Measurements from ENCODE around the gene CCR6.
"Not testable (repeated sequence)": the region's sequence is repeated elsewhere in the genome, so short reads cannot be mapped to it uniquely, and the experiment has no call there.

CCR6 gene

DNA sequence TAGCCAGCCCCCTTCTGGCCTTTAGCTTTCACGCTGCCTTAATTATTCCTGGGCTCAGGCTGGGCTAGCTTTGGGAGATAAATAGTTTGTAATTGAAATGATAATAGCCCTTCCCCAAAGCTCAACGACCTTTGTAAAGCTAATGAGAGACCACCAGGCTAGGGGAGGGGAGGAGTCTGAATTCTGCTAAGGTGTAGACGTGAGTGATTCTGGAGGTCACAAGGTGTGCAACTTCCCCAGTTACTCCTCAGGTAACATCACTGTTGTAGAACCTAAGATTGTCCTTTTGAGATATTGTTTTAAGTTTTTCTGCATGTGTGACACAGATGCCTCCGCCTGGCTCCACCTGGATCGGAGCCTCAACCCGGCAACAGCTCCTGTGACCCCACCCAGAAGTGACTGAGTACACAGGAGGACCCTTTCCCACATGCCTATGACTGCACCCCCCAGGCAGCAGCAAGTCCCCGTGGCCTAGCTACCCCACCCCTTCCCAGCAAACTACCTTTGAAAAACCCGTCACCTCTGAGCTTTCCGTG lies 40.6 kb downstream of the CCR6 start:
- DNase-seq (ENCODE audit: low read depth in 1 of 2, low spot score in 1 of 2) = no peak
- H3K27me3 ChIP-seq (ENCODE audit: insufficient read depth, poor library complexity, severe bottlenecking) = peaks cover 7% of the 10 kb centered on the region
- H3K27ac ChIP-seq (replicated peaks) = no peak overlapping the region
- H3K4me3 ChIP-seq (replicated peaks; ENCODE audit: insufficient read depth, low read length) = no peak overlapping the region
- TF ChIP-seq GABPA (IDR thresholded peaks at IDR 0.05; ENCODE audit: low read depth) (no peak), POLR2AphosphoS5 (IDR thresholded peaks at IDR 0.05; ENCODE audit: low read depth) (no peak), SPI1 (IDR thresholded peaks at IDR 0.05; ENCODE audit: borderline replicate concordance, low read depth) (no peak)
- TF ChIP-seq, protein P1, sequence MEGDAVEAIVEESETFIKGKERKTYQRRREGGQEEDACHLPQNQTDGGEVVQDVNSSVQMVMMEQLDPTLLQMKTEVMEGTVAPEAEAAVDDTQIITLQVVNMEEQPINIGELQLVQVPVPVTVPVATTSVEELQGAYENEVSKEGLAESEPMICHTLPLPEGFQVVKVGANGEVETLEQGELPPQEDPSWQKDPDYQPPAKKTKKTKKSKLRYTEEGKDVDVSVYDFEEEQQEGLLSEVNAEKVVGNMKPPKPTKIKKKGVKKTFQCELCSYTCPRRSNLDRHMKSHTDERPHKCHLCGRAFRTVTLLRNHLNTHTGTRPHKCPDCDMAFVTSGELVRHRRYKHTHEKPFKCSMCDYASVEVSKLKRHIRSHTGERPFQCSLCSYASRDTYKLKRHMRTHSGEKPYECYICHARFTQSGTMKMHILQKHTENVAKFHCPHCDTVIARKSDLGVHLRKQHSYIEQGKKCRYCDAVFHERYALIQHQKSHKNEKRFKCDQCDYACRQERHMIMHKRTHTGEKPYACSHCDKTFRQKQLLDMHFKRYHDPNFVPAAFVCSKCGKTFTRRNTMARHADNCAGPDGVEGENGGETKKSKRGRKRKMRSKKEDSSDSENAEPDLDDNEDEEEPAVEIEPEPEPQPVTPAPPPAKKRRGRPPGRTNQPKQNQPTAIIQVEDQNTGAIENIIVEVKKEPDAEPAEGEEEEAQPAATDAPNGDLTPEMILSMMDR (IDR thresholded peaks at IDR 0.05; ENCODE audit: insufficient read depth, low read length) = no peak
- TF ChIP-seq, protein P2, sequence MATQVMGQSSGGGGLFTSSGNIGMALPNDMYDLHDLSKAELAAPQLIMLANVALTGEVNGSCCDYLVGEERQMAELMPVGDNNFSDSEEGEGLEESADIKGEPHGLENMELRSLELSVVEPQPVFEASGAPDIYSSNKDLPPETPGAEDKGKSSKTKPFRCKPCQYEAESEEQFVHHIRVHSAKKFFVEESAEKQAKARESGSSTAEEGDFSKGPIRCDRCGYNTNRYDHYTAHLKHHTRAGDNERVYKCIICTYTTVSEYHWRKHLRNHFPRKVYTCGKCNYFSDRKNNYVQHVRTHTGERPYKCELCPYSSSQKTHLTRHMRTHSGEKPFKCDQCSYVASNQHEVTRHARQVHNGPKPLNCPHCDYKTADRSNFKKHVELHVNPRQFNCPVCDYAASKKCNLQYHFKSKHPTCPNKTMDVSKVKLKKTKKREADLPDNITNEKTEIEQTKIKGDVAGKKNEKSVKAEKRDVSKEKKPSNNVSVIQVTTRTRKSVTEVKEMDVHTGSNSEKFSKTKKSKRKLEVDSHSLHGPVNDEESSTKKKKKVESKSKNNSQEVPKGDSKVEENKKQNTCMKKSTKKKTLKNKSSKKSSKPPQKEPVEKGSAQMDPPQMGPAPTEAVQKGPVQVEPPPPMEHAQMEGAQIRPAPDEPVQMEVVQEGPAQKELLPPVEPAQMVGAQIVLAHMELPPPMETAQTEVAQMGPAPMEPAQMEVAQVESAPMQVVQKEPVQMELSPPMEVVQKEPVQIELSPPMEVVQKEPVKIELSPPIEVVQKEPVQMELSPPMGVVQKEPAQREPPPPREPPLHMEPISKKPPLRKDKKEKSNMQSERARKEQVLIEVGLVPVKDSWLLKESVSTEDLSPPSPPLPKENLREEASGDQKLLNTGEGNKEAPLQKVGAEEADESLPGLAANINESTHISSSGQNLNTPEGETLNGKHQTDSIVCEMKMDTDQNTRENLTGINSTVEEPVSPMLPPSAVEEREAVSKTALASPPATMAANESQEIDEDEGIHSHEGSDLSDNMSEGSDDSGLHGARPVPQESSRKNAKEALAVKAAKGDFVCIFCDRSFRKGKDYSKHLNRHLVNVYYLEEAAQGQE (IDR thresholded peaks at IDR 0.05; ENCODE audit: insufficient replicate concordance, low read depth) = no peak

DNA sequence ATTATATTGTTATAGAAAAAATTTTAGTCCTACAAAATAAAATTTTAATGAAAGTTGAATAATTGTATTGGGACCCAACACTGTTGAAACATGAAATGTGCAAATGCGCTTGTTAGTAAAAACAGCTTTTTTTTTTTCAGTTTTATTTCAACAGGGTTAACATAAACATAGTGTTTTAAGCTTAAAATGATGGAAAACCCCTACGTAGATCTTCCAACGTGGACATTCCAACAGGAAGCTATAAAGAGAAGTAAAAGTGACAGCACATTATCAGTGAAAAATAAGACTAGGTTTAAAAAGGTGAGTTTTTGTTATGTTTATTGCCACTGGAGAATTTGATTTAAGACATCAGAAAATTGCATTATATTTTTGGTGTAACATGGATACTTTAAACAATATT lies 41.4 kb downstream of the CCR6 start:
- no peak for DNase-seq (ENCODE audit: low read depth in 1 of 2, low spot score in 1 of 2)
- TF ChIP-seq, protein P1 (IDR thresholded peaks at IDR 0.05; ENCODE audit: insufficient read depth, low read length) = no peak
- no peak for TF ChIP-seq SPI1 (IDR thresholded peaks at IDR 0.05; ENCODE audit: borderline replicate concordance, low read depth)
- TF ChIP-seq, protein P2 (IDR thresholded peaks at IDR 0.05; ENCODE audit: insufficient replicate concordance, low read depth) = no peak
- no peak for TF ChIP-seq GABPA (IDR thresholded peaks at IDR 0.05; ENCODE audit: low read depth)
- no peak for TF ChIP-seq POLR2AphosphoS5 (IDR thresholded peaks at IDR 0.05; ENCODE audit: low read depth)
- H3K27ac ChIP-seq (replicated peaks) = no peak overlapping the region
- peaks cover 7% of the 10 kb centered on the region for H3K27me3 ChIP-seq (ENCODE audit: insufficient read depth, poor library complexity, severe bottlenecking)
- no peak overlapping the region for H3K4me3 ChIP-seq (replicated peaks; ENCODE audit: insufficient read depth, low read length)

DNA sequence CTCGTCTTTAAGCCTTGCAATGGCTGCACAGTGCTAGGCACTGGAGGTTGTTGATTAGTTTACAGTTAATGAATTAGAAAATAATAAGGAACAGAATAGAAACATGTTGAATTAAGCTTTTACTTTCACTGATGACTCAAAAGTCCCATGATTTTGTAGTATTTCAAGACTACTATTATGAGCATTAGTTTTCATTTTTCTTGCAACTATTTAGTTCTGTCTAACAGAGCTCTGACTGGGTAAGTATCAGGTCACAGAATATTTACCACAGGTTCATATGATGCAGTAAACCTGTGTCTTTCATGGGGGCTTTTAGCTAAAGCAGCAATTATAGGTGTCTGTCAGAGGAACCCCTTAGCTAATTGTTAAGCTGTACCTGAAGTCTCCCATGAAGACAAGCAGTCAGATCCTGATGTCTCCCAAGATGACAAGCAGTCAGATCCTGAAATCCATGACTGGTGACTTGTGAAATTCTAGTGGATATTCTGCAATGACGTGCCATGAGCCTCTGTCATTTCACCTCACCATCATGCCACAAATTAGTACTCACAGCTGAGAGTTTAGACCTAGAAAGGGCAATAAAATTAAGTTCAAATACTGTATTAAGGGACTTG lies 43.1 kb downstream of the CCR6 start:
- no peak for DNase-seq (ENCODE audit: low read depth in 1 of 2, low spot score in 1 of 2)
- TF ChIP-seq, protein P2 (IDR thresholded peaks at IDR 0.05; ENCODE audit: insufficient replicate concordance, low read depth) = no peak
- TF ChIP-seq, protein P1 (IDR thresholded peaks at IDR 0.05; ENCODE audit: insufficient read depth, low read length) = no peak
- TF ChIP-seq POLR2AphosphoS5 (IDR thresholded peaks at IDR 0.05; ENCODE audit: low read depth) = no peak
- no peak for TF ChIP-seq GABPA (IDR thresholded peaks at IDR 0.05; ENCODE audit: low read depth)

DNA sequence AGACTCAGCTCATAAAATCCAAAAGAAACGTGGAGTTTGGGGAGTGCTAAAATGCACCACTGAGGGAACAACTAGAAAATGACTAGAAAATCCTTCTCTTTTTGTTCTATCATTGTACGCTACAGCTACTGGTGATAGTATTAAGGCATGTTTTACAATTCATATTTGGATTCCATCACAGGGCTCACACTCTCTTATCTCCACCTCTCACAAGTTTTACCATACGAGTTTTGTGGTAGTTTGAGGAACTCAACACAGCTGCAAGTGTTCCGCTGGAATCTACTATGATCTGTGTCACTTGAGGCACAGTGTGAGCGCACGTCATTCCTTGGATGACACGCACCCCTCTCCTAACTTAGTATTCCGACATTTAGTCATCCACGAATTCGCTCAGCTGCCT lies 44.8 kb downstream of the CCR6 start:
- not testable (repeated sequence) for H3K27me3 ChIP-seq (ENCODE audit: insufficient read depth, poor library complexity, severe bottlenecking); H3K4me3 ChIP-seq (replicated peaks; ENCODE audit: insufficient read depth, low read length); H3K27ac ChIP-seq (replicated peaks); DNase-seq (ENCODE audit: low read depth in 1 of 2, low spot score in 1 of 2)

More for the DNA sequence above, 43.1 kb downstream of the CCR6 start:
- Histone ChIP-seq H3K4me3 (replicated peaks; ENCODE audit: insufficient read depth, low read length) (no peak overlapping the region), H3K27ac (replicated peaks) (no peak overlapping the region), H3K27me3 (ENCODE audit: insufficient read depth, poor library complexity, severe bottlenecking) (peaks cover 7% of the 10 kb centered on the region)

DNA sequence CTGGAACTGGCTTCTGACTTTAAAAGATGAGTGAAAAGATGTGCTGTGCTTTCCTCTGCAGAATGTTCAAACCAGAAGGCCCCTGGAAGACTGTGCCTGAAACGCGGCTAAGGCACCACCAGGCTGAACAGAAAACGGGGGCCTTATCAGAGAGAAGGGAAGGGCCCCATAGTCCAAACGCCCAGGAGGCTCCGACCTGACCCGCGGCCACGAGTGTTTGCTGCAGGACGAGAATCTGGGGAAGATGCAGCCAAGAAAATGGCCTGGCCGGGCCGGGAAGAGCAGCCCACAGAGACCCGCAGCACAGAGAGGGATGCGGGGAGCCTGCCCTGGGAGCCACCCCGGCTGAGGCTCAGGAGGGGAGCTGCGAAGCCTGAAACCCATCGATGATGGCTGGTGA lies 45.4 kb downstream of the CCR6 start:
- DNase-seq (ENCODE audit: low read depth in 1 of 2, low spot score in 1 of 2); H3K27me3 ChIP-seq (ENCODE audit: insufficient read depth, poor library complexity, severe bottlenecking); H3K27ac ChIP-seq (replicated peaks); H3K4me3 ChIP-seq (replicated peaks; ENCODE audit: insufficient read depth, low read length): not testable (repeated sequence)

DNA sequence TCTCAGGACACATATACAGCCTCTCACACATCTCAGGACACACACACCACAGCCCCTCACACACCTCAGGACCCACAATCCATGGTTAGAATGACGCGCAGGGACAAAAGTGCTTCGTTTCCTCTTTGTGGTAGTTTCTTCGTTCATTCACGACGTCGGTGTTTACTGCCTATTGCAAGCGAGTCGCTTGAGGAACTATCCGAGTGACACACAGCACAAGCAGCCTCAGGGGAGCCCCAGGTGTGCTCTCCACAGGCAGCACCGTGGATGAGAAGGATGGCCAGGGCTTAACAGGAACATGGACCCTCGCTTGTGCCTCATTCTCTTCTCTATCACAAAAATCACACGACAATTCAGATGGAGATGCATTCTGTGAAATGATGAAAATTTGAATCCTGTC lies 47.0 kb downstream of the CCR6 start:
- not testable (repeated sequence) for DNase-seq (ENCODE audit: low read depth in 1 of 2, low spot score in 1 of 2); H3K27ac ChIP-seq (replicated peaks); H3K4me3 ChIP-seq (replicated peaks; ENCODE audit: insufficient read depth, low read length); H3K27me3 ChIP-seq (ENCODE audit: insufficient read depth, poor library complexity, severe bottlenecking)
